Heart left ventricle (tissue), 13 donors: ENCODE results near the gene BHLHA9.

Source experiments
- CTCF ChIP-seq, 12 donors: fragments of 200-600 bp; sonication (generic) in 4 of 12; IDR thresholded peaks; one replicate each; pipeline versions ENCODE4 v1.5.0 to v1.8.0; 2018 to 2022; ENCODE audit warnings: antibody characterized with exemption in 12 of 12, mild to moderate bottlenecking in 5 of 12
- POLR2A ChIP-seq, 2 donors: fragments of 450-650 bp; IDR thresholded peaks; one replicate each; pipeline ENCODE4 v1.6.1; 2017; ENCODE audit warnings: antibody characterized with exemption in 2 of 2, mild to moderate bottlenecking in 2 of 2, moderate library complexity in 2 of 2
- donor health status: ischemic (EF 13 %, LVEDD 7.1; RV severe dilation, severe dysfunction).
- donor health status: DM: no; HTN: yes; CAD: no.
- donor health status: DM: no; HTN: no; CAD: no.
- donor health status: ischemic (EF 25% LVEDD 6.9; RV normal size, moderate dysfunction).
- donor health status: ischemic (EF 25% LVEDD 5.7; RV mildly dilated, moderate dysfunction).
- donor health status: ischemic (EF 35%, LVEDD 5.7; RV mildly dilated, moderate dysfunction).
- donor health status: nonischemic (EF 11% LVEDD 7.7; RV severe dilation, severe dysfunction).
- donor health status: DM: yes; HTN: yes; CAD: no.
- donor health status: PGD.
- donor health status: ischemic (EF 29% LVEDD 5.4; RV normal size, mild dysfunction).
- donor health status: nonischemic (EF 23%, LVEDD 6.1; RV moderate dilation, normal function).

- no peak for TF ChIP-seq POLR2A (IDR thresholded peaks at IDR 0.05)
- no peak for TF ChIP-seq CTCF (IDR thresholded peaks at IDR 0.05)
These were observed 42.9 kb upstream of the BHLHA9 start for GRCh38 chr17:1227365-1227764.
